IMR-90 (cell line): ENCODE data around the gene RAP1GAP2. TPM values are rescaled to one million over a fixed set of nuclear protein-coding genes. Genes with fewer than 3 reads are reported as not detected.

Source experiments
- ATAC-seq: fragments of 200-7000 bp; cut with Tn5 transposase; 2 replicates; pipeline ENCODE4 v1.9.1; 2020; ENCODE audit warnings: low read depth, mild to moderate bottlenecking, moderate library complexity
- BruUV-seq: library from RNA; stranded (reverse); fragments of 400-500 nt; replicated peaks from 2 replicates; lab custom pipeline; 2021; lab: Mats Ljungman, UMichigan
- CTCF ChIA-PET: fragments of 300-600 bp; formaldehyde crosslinking; extraction: SDS; loops from one replicate; lab custom pipeline; 2021; ENCODE audit warnings: antibody characterized with exemption; lab: Yijun Ruan, JAX
- POLR2A ChIA-PET: fragments of 300-600 bp; sonication (Branson Sonifier 250); formaldehyde crosslinking; loops from one replicate; lab custom pipeline; 2022; ENCODE audit warnings: antibody characterized with exemption; ENCODE audit not compliant: unreplicated experiment; lab: Charles Lee
- DNase-seq: peaks from one replicate; pipeline ENCODE4 v3.0.0; 2013
- H2AFZ ChIP-seq: replicated peaks from 2 replicates; pipeline ENCODE3; 2013; ENCODE audit warnings: low read length, mild to moderate bottlenecking; ENCODE audit not compliant: poor library complexity
- H2AK5ac ChIP-seq: 2 replicates; pipeline ENCODE4 v1.6.1; 2013; ENCODE audit warnings: low read depth, low read length, inconsistent platforms
- H2AK9ac ChIP-seq: replicated peaks from 2 replicates; pipeline ENCODE3; 2013; ENCODE audit warnings: mild to moderate bottlenecking, low read depth, low read length, moderate library complexity; ENCODE audit not compliant: poor library complexity
- H2BK120ac ChIP-seq: 2 replicates; pipeline ENCODE4 v1.6.1; 2013; ENCODE audit warnings: low read depth, low read length, inconsistent platforms
- H2BK15ac ChIP-seq: 3 replicates; pipeline ENCODE4 v1.6.1; 2013; ENCODE audit warnings: low read depth, low read length, inconsistent platforms
- H2BK20ac ChIP-seq: 2 replicates; pipeline ENCODE4 v1.6.1; 2013; ENCODE audit warnings: low read depth, mild to moderate bottlenecking, inconsistent platforms, low read length, moderate library complexity
- H2BK5ac ChIP-seq: 2 replicates; pipeline ENCODE4 v1.6.1; 2013; ENCODE audit warnings: mild to moderate bottlenecking, low read depth, low read length, inconsistent platforms; ENCODE audit not compliant: poor library complexity, severe bottlenecking
- H3K14ac ChIP-seq: replicated peaks from 2 replicates; pipeline ENCODE4 v1.6.1; 2013; ENCODE audit warnings: low read depth, low read length, inconsistent platforms
- H3K18ac ChIP-seq: 2 replicates; pipeline ENCODE4 v1.6.1; 2013; ENCODE audit warnings: low read depth, low read length, control low read depth
- H3K23ac ChIP-seq: 2 replicates; pipeline ENCODE4 v1.6.1; 2013; ENCODE audit warnings: low read depth, low read length, inconsistent platforms
- H3K27ac ChIP-seq: 2 replicates; pipeline ENCODE4 v1.5.1; 2013; ENCODE audit warnings: mild to moderate bottlenecking, control low read depth, low read length; ENCODE audit not compliant: insufficient read depth
- H3K27me3 ChIP-seq: 2 replicates; pipeline ENCODE4 v1.6.1; 2013; ENCODE audit warnings: low read length; ENCODE audit not compliant: control insufficient read depth, insufficient read depth
- H3K36me3 ChIP-seq: 2 replicates; pipeline ENCODE4 v1.6.1; 2013; ENCODE audit warnings: low read length, mixed read lengths; ENCODE audit not compliant: control insufficient read depth, insufficient read depth
- H3K4ac ChIP-seq: 2 replicates; pipeline ENCODE4 v1.6.1; 2013; ENCODE audit warnings: low read depth, low read length, inconsistent platforms
- H3K4me1 ChIP-seq: 2 replicates; pipeline ENCODE4 v1.6.1; 2013; ENCODE audit warnings: low read length, mixed read lengths; ENCODE audit not compliant: control insufficient read depth, insufficient read depth
- H3K4me2 ChIP-seq: 2 replicates; pipeline ENCODE4 v1.6.1; 2013; ENCODE audit warnings: low read depth, mild to moderate bottlenecking, control low read depth, low read length, moderate library complexity
- H3K4me3 ChIP-seq: 2 replicates; pipeline ENCODE4 v1.5.1; 2013; ENCODE audit warnings: low read depth, mild to moderate bottlenecking, control low read depth, low read length, moderate library complexity; ENCODE audit not compliant: insufficient read depth
- H3K56ac ChIP-seq: 2 replicates; pipeline ENCODE4 v1.6.1; 2013; ENCODE audit warnings: low read length, inconsistent platforms; ENCODE audit not compliant: insufficient read depth; ENCODE audit errors: extremely low read depth
- H3K79me1 ChIP-seq, 2 experiments: 2 replicates each; pipeline ENCODE4 v1.6.1; 2013; ENCODE audit warnings: low read length in 2 of 2, inconsistent platforms in 1 of 2, low read depth in 1 of 2
- H3K9ac ChIP-seq: 2 replicates; pipeline ENCODE4 v1.6.1; 2013; ENCODE audit warnings: low read depth, low read length, control low read depth
- H3K9me1 ChIP-seq: 2 replicates; pipeline ENCODE4 v1.6.1; 2013; ENCODE audit warnings: low read length, inconsistent platforms; ENCODE audit not compliant: insufficient read depth
- H3K9me3 ChIP-seq: 2 replicates; pipeline ENCODE4 v1.6.1; 2013; ENCODE audit warnings: low read length; ENCODE audit not compliant: control insufficient read depth, insufficient read depth
- H4K20me1 ChIP-seq: 2 replicates; pipeline ENCODE4 v1.6.1; 2013; ENCODE audit warnings: low read length, inconsistent platforms; ENCODE audit not compliant: insufficient read depth
- H4K5ac ChIP-seq: 2 replicates; pipeline ENCODE4 v1.6.1; 2013; ENCODE audit warnings: mild to moderate bottlenecking, low read depth, low read length, control low read depth
- H4K8ac ChIP-seq, 2 experiments: 2 replicates each; pipeline ENCODE4 v1.6.1; 2013; ENCODE audit warnings: low read depth in 2 of 2, low read length in 2 of 2, control low read depth in 1 of 2, inconsistent platforms in 1 of 2
- H4K91ac ChIP-seq: 2 replicates; pipeline ENCODE4 v1.6.1; 2013; ENCODE audit warnings: low read depth, low read length, inconsistent platforms; ENCODE audit not compliant: insufficient read depth
- BHLHE40 ChIP-seq: fragments of 150-350 bp; IDR thresholded peaks from 2 replicates; pipeline ENCODE4 v1.6.1; 2016; ENCODE audit warnings: mild to moderate bottlenecking, low read depth, low read length
- CEBPB ChIP-seq: IDR thresholded peaks from 2 replicates; pipeline ENCODE4 v1.6.1; 2012; ENCODE audit warnings: low read depth, low read length, improper control_type of control experiment
- CHD1 ChIP-seq: IDR thresholded peaks from 2 replicates; pipeline ENCODE4 v1.6.1; 2012; ENCODE audit warnings: low read depth, low read length, improper control_type of control experiment
- FOS ChIP-seq: fragments of 150-350 bp; IDR thresholded peaks from 2 replicates; pipeline ENCODE4 v1.6.1; 2016; ENCODE audit warnings: low read depth, low read length
- MAFK ChIP-seq: IDR thresholded peaks from 2 replicates; pipeline ENCODE4 v1.6.1; 2012; ENCODE audit warnings: low read depth, low read length, improper control_type of control experiment
- MAZ ChIP-seq: IDR thresholded peaks from 2 replicates; pipeline ENCODE4 v1.6.1; 2012; ENCODE audit warnings: low read depth, mild to moderate bottlenecking, low read length, improper control_type of control experiment, moderate library complexity, borderline replicate concordance
- MXI1 ChIP-seq: IDR thresholded peaks from 2 replicates; pipeline ENCODE4 v1.6.1; 2012; ENCODE audit warnings: low read depth, mild to moderate bottlenecking, low read length, moderate library complexity, borderline replicate concordance
- NFE2L2 ChIP-seq: fragments of 150-350 bp; IDR thresholded peaks from 2 replicates; pipeline ENCODE4 v1.6.1; 2016; ENCODE audit warnings: low read depth, mild to moderate bottlenecking, low read length
- POLR2A ChIP-seq: IDR thresholded peaks from 2 replicates; pipeline ENCODE4 v1.6.1; 2012; ENCODE audit warnings: mild to moderate bottlenecking, low read depth, low read length
- RAD21 ChIP-seq: IDR thresholded peaks from 2 replicates; pipeline ENCODE4 v1.6.1; 2012; ENCODE audit warnings: low read length, improper control_type of control experiment
- RCOR1 ChIP-seq: IDR thresholded peaks from 2 replicates; pipeline ENCODE4 v1.6.1; 2012; ENCODE audit warnings: mild to moderate bottlenecking, low read length, improper control_type of control experiment; ENCODE audit not compliant: insufficient replicate concordance
- RFX5 ChIP-seq: IDR thresholded peaks from 2 replicates; pipeline ENCODE4 v1.8.0; 2012; ENCODE audit warnings: low read depth, mild to moderate bottlenecking, low read length, moderate library complexity
- SMC3 ChIP-seq: fragments of 150-350 bp; IDR thresholded peaks from 2 replicates; pipeline ENCODE4 v1.6.1; 2016; ENCODE audit warnings: low read depth, mild to moderate bottlenecking, antibody characterized with exemption, low read length, moderate library complexity
- WGBS, 2 experiments: methylation state at CpG; one replicate each; pipeline versions ENCODE4 v1.1.5 to v1.1.7; 2013; ENCODE audit warnings: missing lambda C conversion rate in 2 of 2; ENCODE audit not compliant: insufficient read length in 1 of 2; ENCODE audit errors: extremely low coverage in 2 of 2; 5-methylcytosine and 5-hydroxymethylcytosine counted together
- dilution Hi-C: fragments of 300-500 bp; cut with HindIII; formaldehyde crosslinking; loops from one replicate; pipeline ENCODE4 v1.14.3; 2018; ENCODE audit warnings: low sequenced_read_pairs; ENCODE audit not compliant: unreplicated experiment
- in situ Hi-C: fragments of 300-500 bp; cut with MboI; formaldehyde crosslinking; loops from 3 replicates; pipeline ENCODE4 v1.14.3; 2019; ENCODE audit warnings: low sequenced_read_pairs, inconsistent platforms, mixed read lengths
- intact Hi-C: fragments of 100-400 bp; cut with micrococcal nuclease; formaldehyde crosslinking; loops from 2 replicates; pipeline ENCODE4 v1.10.0; 2022
- polyA plus RNA-seq, 3 experiments: library from polyadenylated mRNA; depleted of rRNA; stranded (reverse); fragments of >200 nt; gene quantifications; 2 replicates each; pipeline ENCODE4 v1.2.3, GENCODE V29; 2012; ENCODE audit warnings: low replicate concordance in 1 of 3
- total RNA-seq: library from RNA; depleted of rRNA; stranded (reverse); fragments of >200 nt; gene quantifications from 2 replicates; pipeline ENCODE4 v1.2.3, GENCODE V29; 2012
- TF ChIP-seq, protein P1 (sequence below): fragments of 150-350 bp; IDR thresholded peaks from 2 replicates; pipeline ENCODE4 v1.6.1; 2017; ENCODE audit warnings: mild to moderate bottlenecking, antibody characterized with exemption, low read length, low read depth
- TF ChIP-seq, protein P2 (sequence below): conservative IDR thresholded peaks from 2 replicates; pipeline ENCODE4 v1.5.1; 2012; ENCODE audit warnings: mild to moderate bottlenecking, low read depth, low read length, improper control_type of control experiment
- TF ChIP-seq, protein P3 (sequence below): fragments of 150-350 bp; IDR thresholded peaks from 2 replicates; pipeline ENCODE4 v1.6.1; 2016; ENCODE audit warnings: low read depth, mild to moderate bottlenecking, low read length, moderate library complexity, borderline replicate concordance

RAP1GAP2 gene
- total and polyA plus RNA-seq, 2 of the 4 experiments (the other 2 are of a cell fraction), result 5.7 to 7.5 TPM

DNA sequence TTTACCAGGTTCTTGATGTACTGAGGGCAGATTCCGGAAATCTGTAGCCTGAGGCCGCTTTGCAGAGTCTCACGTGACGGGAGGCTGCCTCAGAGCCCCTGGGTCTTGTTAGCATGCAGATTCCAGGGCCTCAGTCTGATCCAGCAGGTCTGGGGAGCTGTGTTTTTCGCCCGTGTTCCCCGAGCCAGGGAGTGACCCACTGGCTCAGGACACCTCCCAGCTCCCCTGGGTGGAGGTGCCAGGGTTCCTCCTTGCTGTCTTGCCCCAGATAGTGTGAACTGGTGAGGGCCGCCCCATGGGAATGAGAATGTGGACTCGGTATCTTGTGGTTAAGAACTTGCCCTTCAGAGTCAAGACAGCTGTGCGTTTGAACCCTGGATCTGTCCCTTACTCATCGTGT lies 168.6 kb downstream of the RAP1GAP2 start:
- Histone ChIP-seq H2BK5ac (no peak overlapping the region), H2AK9ac (no peak overlapping the region), H3K4me2 (no peak overlapping the region), H3K14ac (no peak overlapping the region), H4K20me1 (0 out of 2 replicates have a peak, but pooled peaks cover 3% of the 10 kb centered on the region), H3K9me3 (no peaks in the 10 kb centered on the region), H3K4me3 (no peak overlapping the region), H3K23ac (no peak overlapping the region), H4K5ac (no peak overlapping the region), H3K9ac (no peak overlapping the region), H3K9me1 (peaks cover 12% of the 10 kb centered on the region), H4K8ac (peak overlapping the region in 1 of 2 experiments; percentile 81; a peak in 2 of 4 replicates), H2AFZ (no peak overlapping the region), H3K4ac (no peak overlapping the region), H4K91ac (no peak overlapping the region), H2BK20ac (peak overlapping the region; percentile 29; the same call in 1 of the 2 replicates), H3K27ac (no peak overlapping the region), H3K27me3 (no peaks in the 10 kb centered on the region), H2BK15ac (peak overlapping the region; percentile 4; the same call in 1 of the 3 replicates), H3K18ac (no peak overlapping the region), H2AK5ac (peak overlapping the region; percentile 11; the same call in 1 of the 2 replicates), H3K36me3 (no peaks in the 10 kb centered on the region), H3K4me1 (peaks cover 12% of the 10 kb centered on the region), H2BK120ac (no peak overlapping the region), H3K56ac (no peak overlapping the region), H3K79me1 (no peaks in the 10 kb centered on the region; a peak in 1 of 4 replicates)
- DNase-seq (no peak), ATAC-seq (no peak)
- dilution Hi-C loops (no loop called here), intact Hi-C loops (no loop called here), in situ Hi-C loops (no loop called here)
- ChIA-PET POLR2A (no interaction called here), CTCF (no interaction called here)
- TF ChIP-seq, protein P1, sequence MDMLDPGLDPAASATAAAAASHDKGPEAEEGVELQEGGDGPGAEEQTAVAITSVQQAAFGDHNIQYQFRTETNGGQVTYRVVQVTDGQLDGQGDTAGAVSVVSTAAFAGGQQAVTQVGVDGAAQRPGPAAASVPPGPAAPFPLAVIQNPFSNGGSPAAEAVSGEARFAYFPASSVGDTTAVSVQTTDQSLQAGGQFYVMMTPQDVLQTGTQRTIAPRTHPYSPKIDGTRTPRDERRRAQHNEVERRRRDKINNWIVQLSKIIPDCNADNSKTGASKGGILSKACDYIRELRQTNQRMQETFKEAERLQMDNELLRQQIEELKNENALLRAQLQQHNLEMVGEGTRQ, result no peak
- TF ChIP-seq NFE2L2 (no peak), SMC3 (no peak), FOS (no peak), RAD21 (no peak), RCOR1 (no peak), BHLHE40 (no peak), MAFK (no peak), CEBPB (no peak), POLR2A (no peak), MXI1 (no peak), CHD1 (no peak), RFX5 (no peak), MAZ (no peak)
- TF ChIP-seq, protein P2, sequence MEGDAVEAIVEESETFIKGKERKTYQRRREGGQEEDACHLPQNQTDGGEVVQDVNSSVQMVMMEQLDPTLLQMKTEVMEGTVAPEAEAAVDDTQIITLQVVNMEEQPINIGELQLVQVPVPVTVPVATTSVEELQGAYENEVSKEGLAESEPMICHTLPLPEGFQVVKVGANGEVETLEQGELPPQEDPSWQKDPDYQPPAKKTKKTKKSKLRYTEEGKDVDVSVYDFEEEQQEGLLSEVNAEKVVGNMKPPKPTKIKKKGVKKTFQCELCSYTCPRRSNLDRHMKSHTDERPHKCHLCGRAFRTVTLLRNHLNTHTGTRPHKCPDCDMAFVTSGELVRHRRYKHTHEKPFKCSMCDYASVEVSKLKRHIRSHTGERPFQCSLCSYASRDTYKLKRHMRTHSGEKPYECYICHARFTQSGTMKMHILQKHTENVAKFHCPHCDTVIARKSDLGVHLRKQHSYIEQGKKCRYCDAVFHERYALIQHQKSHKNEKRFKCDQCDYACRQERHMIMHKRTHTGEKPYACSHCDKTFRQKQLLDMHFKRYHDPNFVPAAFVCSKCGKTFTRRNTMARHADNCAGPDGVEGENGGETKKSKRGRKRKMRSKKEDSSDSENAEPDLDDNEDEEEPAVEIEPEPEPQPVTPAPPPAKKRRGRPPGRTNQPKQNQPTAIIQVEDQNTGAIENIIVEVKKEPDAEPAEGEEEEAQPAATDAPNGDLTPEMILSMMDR, result no peak
- TF ChIP-seq, protein P3, sequence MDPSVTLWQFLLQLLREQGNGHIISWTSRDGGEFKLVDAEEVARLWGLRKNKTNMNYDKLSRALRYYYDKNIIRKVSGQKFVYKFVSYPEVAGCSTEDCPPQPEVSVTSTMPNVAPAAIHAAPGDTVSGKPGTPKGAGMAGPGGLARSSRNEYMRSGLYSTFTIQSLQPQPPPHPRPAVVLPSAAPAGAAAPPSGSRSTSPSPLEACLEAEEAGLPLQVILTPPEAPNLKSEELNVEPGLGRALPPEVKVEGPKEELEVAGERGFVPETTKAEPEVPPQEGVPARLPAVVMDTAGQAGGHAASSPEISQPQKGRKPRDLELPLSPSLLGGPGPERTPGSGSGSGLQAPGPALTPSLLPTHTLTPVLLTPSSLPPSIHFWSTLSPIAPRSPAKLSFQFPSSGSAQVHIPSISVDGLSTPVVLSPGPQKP, result no peak
- 84% methylated on average over 6 of the region's 11 CpGs; no CpG with 5 or more reads in 1 of the 2 experiments for WGBS, 2 experiments
- BruUV-seq, result no TSS peak
